K562 (cell line): ENCODE results near the gene GUK1. TPM values are rescaled to one million over a fixed set of nuclear protein-coding genes. Genes with fewer than 3 reads are reported as not detected.

ENCODE experiments used
- ARID1B ChIP-seq: fragments of 450-650 bp; IDR thresholded peaks from 2 replicates; pipeline ENCODE4 v1.6.1; 2016; ENCODE audit warnings: antibody characterized with exemption, mild to moderate bottlenecking, inconsistent platforms
- ASH1L ChIP-seq: fragments of 450-650 bp; IDR thresholded peaks from 2 replicates; pipeline ENCODE4 v1.6.1; 2018; ENCODE audit warnings: borderline replicate concordance, mild to moderate bottlenecking, low read depth; ENCODE audit not compliant: partially characterized antibody
- CHCHD3 ChIP-seq: fragments of 250-450 bp; sonication (Bioruptor Pico); IDR thresholded peaks from 2 replicates; pipeline ENCODE4 v2.1.2; 2022; ENCODE audit warnings: mild to moderate bottlenecking
- GABPB1 ChIP-seq: sonication (generic); formaldehyde crosslinking; IDR thresholded peaks from 2 replicates; pipeline ENCODE4 v1.8.0; 2022; ENCODE audit warnings: mild to moderate bottlenecking, missing genetic modification reagents
- HNRNPL ChIP-seq: fragments of 200-400 bp; formaldehyde crosslinking; IDR thresholded peaks from 2 replicates; pipeline ENCODE4 v1.6.1; 2017; ENCODE audit warnings: low read depth, mild to moderate bottlenecking, low read length
- JUNB ChIP-seq: fragments of 450-650 bp; formaldehyde crosslinking; conservative IDR thresholded peaks from 2 replicates; pipeline ENCODE4 v1.4.0; 2020; ENCODE audit warnings: mild to moderate bottlenecking
- MNT ChIP-seq, 2 experiments: fragments of 450-650 bp; conservative IDR thresholded peaks; 2 replicates each; pipeline ENCODE4 v1.6.1; 2017; ENCODE audit warnings: mild to moderate bottlenecking in 2 of 2, moderate library complexity in 2 of 2
- MXI1 ChIP-seq: IDR thresholded peaks from 2 replicates; pipeline ENCODE4 v1.6.1; 2011; ENCODE audit warnings: low read depth, mild to moderate bottlenecking, improper control_type of control experiment, low read length
- MYC ChIP-seq, 2 experiments: fragments of 250-450 bp in 1 of 2; sonication (Bioruptor Pico) in 1 of 2; IDR thresholded peaks; 2 replicates each; pipeline versions ENCODE4 v1.5.1 to v1.6.1; 2012 to 2021; ENCODE audit warnings: low read depth in 2 of 2, borderline replicate concordance in 1 of 2, improper control_type of control experiment in 1 of 2, low read length in 1 of 2, mild to moderate bottlenecking in 1 of 2, moderate library complexity in 1 of 2
- NFE2L1 ChIP-seq: fragments of 450-650 bp; IDR thresholded peaks from 2 replicates; pipeline ENCODE4 v1.6.1; 2016; ENCODE audit warnings: missing genetic modification characterization, low read depth, mild to moderate bottlenecking, missing compliant biosample characterization, moderate library complexity, borderline replicate concordance
- NFRKB ChIP-seq: fragments of 450-650 bp; IDR thresholded peaks from 2 replicates; pipeline ENCODE4 v1.6.1; 2016; ENCODE audit warnings: low read depth
- NR2C2 ChIP-seq, 2 experiments: fragments of 200-800 bp in 1 of 2; sonication (Bioruptor generic) in 1 of 2; sonication (generic) in 1 of 2; formaldehyde crosslinking in 1 of 2; IDR thresholded peaks; 2 replicates each; pipeline versions ENCODE4 v1.6.1 to v1.8.0; 2016 to 2022; ENCODE audit warnings: mild to moderate bottlenecking in 1 of 2, missing compliant biosample characterization in 1 of 2, missing genetic modification characterization in 1 of 2, missing genetic modification reagents in 1 of 2
- POLR2A ChIP-seq: fragments of 450-650 bp; conservative IDR thresholded peaks from 2 replicates; pipeline ENCODE4 v1.6.1; 2016
- PTBP1 ChIP-seq: fragments of 200-400 bp; formaldehyde crosslinking; IDR thresholded peaks from 2 replicates; pipeline ENCODE4 v1.6.1; 2017; ENCODE audit warnings: low read depth, low read length
- PYGO2 ChIP-seq: fragments of 450-650 bp; IDR thresholded peaks from 2 replicates; pipeline ENCODE4 v1.6.1; 2016; ENCODE audit warnings: mild to moderate bottlenecking, missing genetic modification characterization, moderate library complexity, missing compliant biosample characterization
- SMC3 ChIP-seq: conservative IDR thresholded peaks from 2 replicates; pipeline ENCODE4 v1.6.1; 2011; ENCODE audit warnings: low read depth, low read length, improper control_type of control experiment; ENCODE audit not compliant: insufficient read depth
- SUPT5H ChIP-seq: fragments of 450-650 bp; IDR thresholded peaks from 2 replicates; pipeline ENCODE4 v1.6.1; 2016
- TFAM ChIP-seq: fragments of 250-450 bp; sonication (Bioruptor Pico); conservative IDR thresholded peaks from 2 replicates; pipeline ENCODE4 v1.5.0; 2021; ENCODE audit warnings: mild to moderate bottlenecking, moderate library complexity
- ZBTB17 ChIP-seq: fragments of 450-650 bp; formaldehyde crosslinking; IDR thresholded peaks from 2 replicates; pipeline ENCODE4 v1.4.0; 2020; ENCODE audit warnings: mild to moderate bottlenecking
- ZNF408 ChIP-seq: fragments of 250-450 bp; sonication (Bioruptor Pico); IDR thresholded peaks from 2 replicates; pipeline ENCODE4 v1.4.0; 2020; ENCODE audit warnings: low read depth, mild to moderate bottlenecking, moderate library complexity
- ZNF41 ChIP-seq: fragments of 250-450 bp; sonication (Bioruptor Pico); conservative IDR thresholded peaks from 2 replicates; pipeline ENCODE4 v1.4.0; 2020; ENCODE audit warnings: mild to moderate bottlenecking
- ZSCAN29 ChIP-seq: fragments of 450-650 bp; IDR thresholded peaks from 2 replicates; pipeline ENCODE4 v1.6.1; 2017
- polyA plus RNA-seq, 8 experiments: library from polyadenylated mRNA; depleted of rRNA in 4 of 8; stranded (reverse) in 5 of 8; unstranded in 3 of 8; fragments of >200 nt; fragmentation: Nextera tagmentation in 2 of 8; fragmentation: Illumina TruSeq in 1 of 8; extraction: Ambion mirVana in 2 of 8; extraction: Trizol in 1 of 8; gene quantifications; 2 replicates each; pipeline versions ENCODE4 v1.2.1 to v1.2.3, GENCODE V29; 2011 to 2014; ENCODE audit warnings: inconsistent platforms in 1 of 8, missing spikeins in 1 of 8
- total RNA-seq, 7 experiments: library from RNA; depleted of rRNA in 6 of 7; stranded (reverse); fragments of >200 nt in 6 of 7; fragmentation: Illumina TruSeq in 2 of 7; extraction: Trizol in 2 of 7; gene quantifications; 2 replicates each; pipeline versions ENCODE4 v1.2.1 to v1.2.3, GENCODE V29; 2011 to 2021; ENCODE audit warnings: low replicate concordance in 1 of 7
- TF ChIP-seq, protein P1 (sequence below): sonication (generic); formaldehyde crosslinking; IDR thresholded peaks from 2 replicates; pipeline ENCODE4 v1.8.1; 2023; ENCODE audit warnings: mild to moderate bottlenecking, missing genetic modification reagents

GUK1 gene
- total and polyA plus RNA-seq, 9 of the 15 experiments (the other 6 are each of a cell fraction or from before 2014, with no cell fraction given) = 7.0 to 331 (median 132) TPM

DNA sequence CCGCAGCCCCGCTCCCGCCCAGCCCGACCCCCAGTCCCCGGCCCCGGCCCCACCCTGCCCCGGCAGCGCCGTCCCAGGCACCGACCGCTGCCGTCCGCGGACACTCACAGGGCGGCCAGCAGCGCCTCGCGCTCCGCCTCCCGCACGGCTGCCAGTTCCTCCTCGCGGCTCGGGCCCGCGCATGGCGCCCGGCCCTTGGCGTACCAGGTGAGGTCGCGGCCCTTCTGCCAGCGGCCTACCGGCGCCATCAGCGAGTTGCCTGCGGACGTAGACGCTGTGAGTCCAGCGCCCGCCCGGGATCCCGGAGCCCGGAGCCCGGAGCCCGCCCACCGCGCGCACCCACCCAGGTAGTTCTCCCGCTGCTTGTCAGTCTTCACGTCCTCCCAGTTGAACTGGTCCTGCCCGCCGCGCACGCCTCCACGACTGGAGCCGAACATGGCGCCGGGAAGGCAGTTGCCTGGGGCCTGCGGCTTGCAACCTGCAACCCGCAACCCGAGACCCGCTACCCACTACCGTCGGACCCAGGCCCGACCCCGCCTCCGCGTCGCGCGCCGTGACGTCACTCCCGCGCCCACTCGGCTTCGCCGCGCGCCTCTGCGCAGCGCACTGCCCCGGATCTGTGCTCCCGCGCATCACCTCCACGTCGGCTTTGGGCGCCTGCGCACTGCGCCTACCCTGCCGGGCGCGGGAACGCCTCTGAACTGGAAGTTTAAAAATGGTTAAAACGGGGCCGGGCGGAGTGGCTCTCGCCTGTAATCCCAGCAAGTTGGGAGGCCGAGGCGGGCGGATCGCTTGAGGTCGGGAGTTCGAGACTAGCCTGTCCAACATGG lies 37.1 kb upstream of the GUK1 start, which contains the start of gene C1orf35 (continued):
- TF ChIP-seq ZSCAN29 (no peak), NFE2L1 (tag) (no peak), ZNF408 (no peak), MXI1 (peak; percentile 65), NFRKB (no peak), PTBP1 (0 out of 2 replicates have a peak, but pooled peaks have one; percentile 28), PYGO2 (tag) (no peak), MNT (conservative IDR thresholded peaks at IDR 0.05) (peak; percentile 90 to 96), TFAM (no peak), NR2C2 (CRISPR knock-in tag; IDR thresholded peaks at IDR 0.05) (peak; percentile 66; the same call in 1 of the 2 replicates), NR2C2 (tag; IDR thresholded peaks at IDR 0.05) (peak; percentile 96), MYC (IDR thresholded peaks at IDR 0.05; ENCODE audit: low read depth, low read length) (peak; percentile 86), MYC (CRISPR knock-in tag; IDR thresholded peaks at IDR 0.05; ENCODE audit: borderline replicate concordance, low read depth) (no peak), ASH1L (no peak), GABPB1 (CRISPR knock-in tag) (peak; percentile 77; the same call in 1 of the 2 replicates), POLR2A (peak; percentile 79), HNRNPL (peak; percentile 68; the same call in 1 of the 2 replicates), ZBTB17 (peak; percentile 71), SMC3 (no peak), CHCHD3 (CRISPR knock-in tag) (no peak), SUPT5H (peak; percentile 75), JUNB (0 out of 2 replicates have a peak, but pooled peaks have one; percentile 30), ZNF41 (CRISPR knock-in tag) (no peak), ARID1B (no peak)
- TF ChIP-seq, protein P1, sequence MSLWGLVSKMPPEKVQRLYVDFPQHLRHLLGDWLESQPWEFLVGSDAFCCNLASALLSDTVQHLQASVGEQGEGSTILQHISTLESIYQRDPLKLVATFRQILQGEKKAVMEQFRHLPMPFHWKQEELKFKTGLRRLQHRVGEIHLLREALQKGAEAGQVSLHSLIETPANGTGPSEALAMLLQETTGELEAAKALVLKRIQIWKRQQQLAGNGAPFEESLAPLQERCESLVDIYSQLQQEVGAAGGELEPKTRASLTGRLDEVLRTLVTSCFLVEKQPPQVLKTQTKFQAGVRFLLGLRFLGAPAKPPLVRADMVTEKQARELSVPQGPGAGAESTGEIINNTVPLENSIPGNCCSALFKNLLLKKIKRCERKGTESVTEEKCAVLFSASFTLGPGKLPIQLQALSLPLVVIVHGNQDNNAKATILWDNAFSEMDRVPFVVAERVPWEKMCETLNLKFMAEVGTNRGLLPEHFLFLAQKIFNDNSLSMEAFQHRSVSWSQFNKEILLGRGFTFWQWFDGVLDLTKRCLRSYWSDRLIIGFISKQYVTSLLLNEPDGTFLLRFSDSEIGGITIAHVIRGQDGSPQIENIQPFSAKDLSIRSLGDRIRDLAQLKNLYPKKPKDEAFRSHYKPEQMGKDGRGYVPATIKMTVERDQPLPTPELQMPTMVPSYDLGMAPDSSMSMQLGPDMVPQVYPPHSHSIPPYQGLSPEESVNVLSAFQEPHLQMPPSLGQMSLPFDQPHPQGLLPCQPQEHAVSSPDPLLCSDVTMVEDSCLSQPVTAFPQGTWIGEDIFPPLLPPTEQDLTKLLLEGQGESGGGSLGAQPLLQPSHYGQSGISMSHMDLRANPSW = peak; percentile 97
